ENCODE measurements around the gene THAP11. TPM values are rescaled to one million over a fixed set of nuclear protein-coding genes. Genes with fewer than 3 reads are reported as not detected.
"Not testable (repeated sequence)": the region's sequence is repeated elsewhere in the genome, so short reads cannot be mapped to it uniquely, and the experiment has no call there.

The THAP11 gene
- total RNA-seq, 1 donor from 2014 or later, result 24.9 TPM

DNA sequence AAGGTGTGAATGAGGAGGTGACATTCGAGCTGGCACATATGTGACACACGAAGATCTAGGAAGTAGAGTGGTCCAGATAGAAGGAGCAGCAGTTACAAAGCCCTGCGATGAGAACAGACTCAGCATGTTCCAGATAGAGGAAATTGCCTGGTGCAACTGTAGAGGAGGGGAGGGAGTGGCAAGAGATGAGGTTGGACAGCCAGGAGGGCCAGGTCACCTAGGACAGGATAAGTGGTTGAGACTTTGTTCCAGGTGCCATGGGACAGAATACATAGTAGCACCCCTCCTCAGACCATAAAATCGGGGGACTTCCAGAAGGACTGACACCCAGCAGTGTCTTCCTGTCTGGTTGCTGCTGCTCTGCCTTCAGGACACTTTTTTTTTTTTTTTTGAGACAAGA lies 16.4 kb downstream of the THAP11 start:
- ChIA-PET CTCF (no interaction called here), POLR2A (no interaction called here)
- Mint-ChIP-seq H3K9me3 (no peaks in the 10 kb centered on the region), H3K4me1 (peaks cover 16% of the 10 kb centered on the region), H3K36me3 (ENCODE audit: low read depth) (peaks cover 21% of the 10 kb centered on the region), H3K27me3 (no peaks in the 10 kb centered on the region), H3K27ac (peak overlapping the region; percentile 13), H3K4me3 (no peak overlapping the region)
- DNase-seq (no peak), ATAC-seq (ENCODE audit: low read depth) (no peak)
- TF ChIP-seq, protein P1, sequence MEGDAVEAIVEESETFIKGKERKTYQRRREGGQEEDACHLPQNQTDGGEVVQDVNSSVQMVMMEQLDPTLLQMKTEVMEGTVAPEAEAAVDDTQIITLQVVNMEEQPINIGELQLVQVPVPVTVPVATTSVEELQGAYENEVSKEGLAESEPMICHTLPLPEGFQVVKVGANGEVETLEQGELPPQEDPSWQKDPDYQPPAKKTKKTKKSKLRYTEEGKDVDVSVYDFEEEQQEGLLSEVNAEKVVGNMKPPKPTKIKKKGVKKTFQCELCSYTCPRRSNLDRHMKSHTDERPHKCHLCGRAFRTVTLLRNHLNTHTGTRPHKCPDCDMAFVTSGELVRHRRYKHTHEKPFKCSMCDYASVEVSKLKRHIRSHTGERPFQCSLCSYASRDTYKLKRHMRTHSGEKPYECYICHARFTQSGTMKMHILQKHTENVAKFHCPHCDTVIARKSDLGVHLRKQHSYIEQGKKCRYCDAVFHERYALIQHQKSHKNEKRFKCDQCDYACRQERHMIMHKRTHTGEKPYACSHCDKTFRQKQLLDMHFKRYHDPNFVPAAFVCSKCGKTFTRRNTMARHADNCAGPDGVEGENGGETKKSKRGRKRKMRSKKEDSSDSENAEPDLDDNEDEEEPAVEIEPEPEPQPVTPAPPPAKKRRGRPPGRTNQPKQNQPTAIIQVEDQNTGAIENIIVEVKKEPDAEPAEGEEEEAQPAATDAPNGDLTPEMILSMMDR (IDR thresholded peaks at IDR 0.05), result no peak
- intact Hi-C loops (cut with micrococcal nuclease), result no loop called here

GRCh38 chr16:67860589-67861398 lies 18.7 kb downstream of the THAP11 start:
- CTCF ChIA-PET, result interaction anchor here (3.5 kb wide), 1 partner anchor 44 kb away, joined by 13 read pairs; no protein-coding TSS in a partner anchor
- H3K27me3 Mint-ChIP-seq, result no peaks in the 10 kb centered on the region

DNA sequence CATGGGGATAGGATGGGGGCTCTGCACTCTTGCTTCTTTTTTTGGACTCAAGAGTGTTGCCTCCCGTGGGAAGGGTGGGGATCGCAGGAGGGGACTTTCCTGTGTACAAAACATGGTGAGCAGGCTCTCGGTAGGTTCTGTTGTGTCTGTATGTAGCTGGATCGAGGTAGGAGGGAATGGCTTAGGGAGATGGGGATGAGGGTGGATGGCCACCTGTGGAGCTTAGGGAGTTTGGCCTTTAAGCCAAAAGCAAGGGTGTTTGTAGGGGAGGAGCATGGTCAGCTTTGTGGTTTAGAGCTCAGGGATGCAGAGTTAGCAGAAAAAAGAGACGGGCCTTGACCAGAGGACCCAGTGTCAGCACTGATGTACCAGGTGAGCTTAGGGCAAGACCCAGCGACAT lies 19.8 kb downstream of the THAP11 start:
- no peak overlapping the region for H3K4me3 Mint-ChIP-seq
- ChIA-PET CTCF (interaction anchor here (3.5 kb wide), 1 partner anchor 46 kb away, joined by 13 read pairs; no protein-coding TSS in a partner anchor), POLR2A (no interaction called here)
- DNase-seq (no peak), ATAC-seq (ENCODE audit: low read depth) (no peak)
- TF ChIP-seq, protein P1 (IDR thresholded peaks at IDR 0.05), result no peak
- H3K27ac Mint-ChIP-seq, result no peak overlapping the region
- peaks cover 14% of the 10 kb centered on the region for H3K4me1 Mint-ChIP-seq
- H3K27me3 Mint-ChIP-seq, result no peaks in the 10 kb centered on the region
- H3K36me3 Mint-ChIP-seq (ENCODE audit: low read depth), result peaks cover 34% of the 10 kb centered on the region
- H3K9me3 Mint-ChIP-seq, result no peaks in the 10 kb centered on the region
- intact Hi-C loops (cut with micrococcal nuclease), result no loop called here

More at GRCh38 chr16:67860589-67861398, 18.7 kb downstream of the THAP11 start:
- Mint-ChIP-seq H3K27ac (no peak overlapping the region), H3K9me3 (no peaks in the 10 kb centered on the region), H3K4me1 (peaks cover 16% of the 10 kb centered on the region), H3K4me3 (no peak overlapping the region), H3K36me3 (ENCODE audit: low read depth) (peaks cover 25% of the 10 kb centered on the region)
- TF ChIP-seq, protein P1 (IDR thresholded peaks at IDR 0.05), result no peak
- ATAC-seq (ENCODE audit: low read depth) (no peak), DNase-seq (no peak)
- intact Hi-C loops (cut with micrococcal nuclease), result no loop called here
- POLR2A ChIA-PET, result no interaction called here

GRCh38 chr16:67862623-67863583 lies 20.8 kb downstream of the THAP11 start:
- TF ChIP-seq, protein P1 (IDR thresholded peaks at IDR 0.05), result no peak
- Mint-ChIP-seq H3K9me3 (no peaks in the 10 kb centered on the region), H3K4me1 (peaks cover 8% of the 10 kb centered on the region), H3K27me3 (no peaks in the 10 kb centered on the region), H3K4me3 (no peak overlapping the region), H3K36me3 (ENCODE audit: low read depth) (peaks cover 36% of the 10 kb centered on the region), H3K27ac (no peak overlapping the region)
- intact Hi-C loops (cut with micrococcal nuclease), result no loop called here
- no peak for DNase-seq
- ChIA-PET CTCF (interaction anchor here (1.1 to 3.5 kb wide), 3 partner anchors 20 to 190 kb away, joined by 4 to 13 read pairs (median 4); no protein-coding TSS in a partner anchor), POLR2A (no interaction called here)
- no peak for ATAC-seq (ENCODE audit: low read depth)

GRCh38 chr16:67864044-67864443 lies 21.9 kb downstream of the THAP11 start:
- peaks cover 42% of the 10 kb centered on the region for H3K36me3 Mint-ChIP-seq (ENCODE audit: low read depth)
- CTCF ChIA-PET, result interaction anchor here (3.5 kb wide), 1 partner anchor 48 kb away, joined by 13 read pairs; no protein-coding TSS in a partner anchor
- H3K27ac Mint-ChIP-seq; ATAC-seq (ENCODE audit: low read depth); H3K4me1 Mint-ChIP-seq; intact Hi-C loops (cut with micrococcal nuclease); H3K27me3 Mint-ChIP-seq; H3K9me3 Mint-ChIP-seq; POLR2A ChIA-PET; DNase-seq; H3K4me3 Mint-ChIP-seq: not testable (repeated sequence)

Measured in activated B cell treated with CpG ODN at 0.5 μM for 24 hours (primary cell).